Tibial nerve (tissue), 4 donors: ENCODE results near the gene TPK1. TPM values are rescaled to one million over a fixed set of nuclear protein-coding genes. Genes with fewer than 3 reads are reported as not detected.

Experiments
- DNase-seq, 2 donors: peaks; one replicate each; pipeline ENCODE4 v3.0.0-alpha.2; 2019; ENCODE audit warnings: low spot score in 2 of 2
- H3K27ac ChIP-seq, 4 donors: fragments of 200-600 bp; sonication (generic) in 3 of 4; one replicate each; pipeline ENCODE4 v1.5.1; 2017 to 2019; ENCODE audit warnings: mild to moderate bottlenecking in 1 of 4
- H3K27me3 ChIP-seq, 2 donors: fragments of 200-600 bp; sonication (generic) in 1 of 2; one replicate each; pipeline versions ENCODE4 v1.5.1 to v1.6.0; 2017 to 2019
- H3K36me3 ChIP-seq, 3 donors: fragments of 200-600 bp; sonication (generic); one replicate each; pipeline ENCODE4 v1.5.1; 2018 to 2019
- H3K4me1 ChIP-seq, 4 donors: fragments of 200-600 bp; sonication (generic) in 3 of 4; one replicate each; pipeline ENCODE4 v1.5.1; 2017 to 2019
- H3K4me3 ChIP-seq, 4 donors: fragments of 200-600 bp; sonication (generic) in 3 of 4; one replicate each; pipeline ENCODE4 v1.5.1; 2017 to 2019; ENCODE audit warnings: mild to moderate bottlenecking in 1 of 4, moderate library complexity in 1 of 4
- H3K9me3 ChIP-seq, 4 donors: fragments of 200-600 bp; sonication (generic) in 3 of 4; one replicate each; pipeline ENCODE4 v1.5.1; 2017 to 2019
- EP300 ChIP-seq, 2 donors: sonication (generic); formaldehyde crosslinking; IDR thresholded peaks; one replicate each; pipeline ENCODE4 v1.6.1; 2017; ENCODE audit warnings: antibody characterized with exemption in 2 of 2, mild to moderate bottlenecking in 1 of 2
- POLR2A ChIP-seq, 2 donors: fragments of 450-650 bp; IDR thresholded peaks; one replicate each; pipeline ENCODE4 v1.6.1; 2017; ENCODE audit warnings: antibody characterized with exemption in 2 of 2, mild to moderate bottlenecking in 2 of 2, moderate library complexity in 2 of 2
- WGBS, 2 donors: methylation state at CpG; one replicate each; pipeline ENCODE4 v1.1.5; 2018; 5-methylcytosine and 5-hydroxymethylcytosine counted together
- total RNA-seq, 4 donors: library from RNA; depleted of rRNA; stranded (reverse); fragments of >200 nt; gene quantifications; one replicate each; pipeline ENCODE4 v1.1.0, GENCODE V29; 2016
- TF ChIP-seq, protein P1 (sequence below), 5 experiments: fragments of 200-600 bp in 3 of 5; fragments of 450-650 bp in 2 of 5; sonication (generic) in 3 of 5; IDR thresholded peaks; one replicate each; pipeline ENCODE4 v1.5.1; 2016 to 2019; ENCODE audit warnings: antibody characterized with exemption in 5 of 5, mild to moderate bottlenecking in 3 of 5, moderate library complexity in 2 of 5

The TPK1 gene
- total RNA-seq, 4 donors from 2014 or later, result 4.5 to 18.8 (median 8.3) TPM

- Histone ChIP-seq H3K36me3 (no peaks in the 10 kb centered on the region), H3K27me3 (no peaks in the 10 kb centered on the region), H3K4me3 (no peak overlapping the region), H3K27ac (no peak overlapping the region), H3K4me1 (no peaks in the 10 kb centered on the region), H3K9me3 (no peaks in the 10 kb centered on the region)
- WGBS, 2 donors, result 82 to 87% methylated on average over 6 of the region's 6 CpGs
- TF ChIP-seq POLR2A (IDR thresholded peaks at IDR 0.05) (no peak), EP300 (IDR thresholded peaks at IDR 0.05) (no peak)
- TF ChIP-seq, protein P1, sequence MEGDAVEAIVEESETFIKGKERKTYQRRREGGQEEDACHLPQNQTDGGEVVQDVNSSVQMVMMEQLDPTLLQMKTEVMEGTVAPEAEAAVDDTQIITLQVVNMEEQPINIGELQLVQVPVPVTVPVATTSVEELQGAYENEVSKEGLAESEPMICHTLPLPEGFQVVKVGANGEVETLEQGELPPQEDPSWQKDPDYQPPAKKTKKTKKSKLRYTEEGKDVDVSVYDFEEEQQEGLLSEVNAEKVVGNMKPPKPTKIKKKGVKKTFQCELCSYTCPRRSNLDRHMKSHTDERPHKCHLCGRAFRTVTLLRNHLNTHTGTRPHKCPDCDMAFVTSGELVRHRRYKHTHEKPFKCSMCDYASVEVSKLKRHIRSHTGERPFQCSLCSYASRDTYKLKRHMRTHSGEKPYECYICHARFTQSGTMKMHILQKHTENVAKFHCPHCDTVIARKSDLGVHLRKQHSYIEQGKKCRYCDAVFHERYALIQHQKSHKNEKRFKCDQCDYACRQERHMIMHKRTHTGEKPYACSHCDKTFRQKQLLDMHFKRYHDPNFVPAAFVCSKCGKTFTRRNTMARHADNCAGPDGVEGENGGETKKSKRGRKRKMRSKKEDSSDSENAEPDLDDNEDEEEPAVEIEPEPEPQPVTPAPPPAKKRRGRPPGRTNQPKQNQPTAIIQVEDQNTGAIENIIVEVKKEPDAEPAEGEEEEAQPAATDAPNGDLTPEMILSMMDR (IDR thresholded peaks at IDR 0.05), result no peak
- no peak for DNase-seq
Measured at GRCh38 chr7:144629011-144629410, 206.8 kb downstream of the TPK1 start.

- 56 to 69% methylated on average over 2 of the region's 2 CpGs for WGBS, 2 donors
- TF ChIP-seq, protein P1 (IDR thresholded peaks at IDR 0.05), result no peak
- TF ChIP-seq EP300 (IDR thresholded peaks at IDR 0.05), result no peak
- TF ChIP-seq POLR2A (IDR thresholded peaks at IDR 0.05), result no peak
- DNase-seq, result no peak
- no peak overlapping the region for H3K27ac ChIP-seq
- no peaks in the 10 kb centered on the region for H3K36me3 ChIP-seq
- H3K4me3 ChIP-seq, result no peak overlapping the region
- no peaks in the 10 kb centered on the region for H3K9me3 ChIP-seq
- H3K4me1 ChIP-seq, result no peaks in the 10 kb centered on the region
- H3K27me3 ChIP-seq, result no peaks in the 10 kb centered on the region
Measured at GRCh38 chr7:144628176-144628575, 207.7 kb downstream of the TPK1 start.

GRCh38 chr7:144622745-144623144, 213.1 kb downstream of the TPK1 start:
- Histone ChIP-seq H3K4me1 (no peaks in the 10 kb centered on the region), H3K27ac (no peak overlapping the region), H3K36me3 (peaks cover 0 to 24% (median 0%) of the 10 kb centered on the region in 3 donors), H3K27me3 (no peaks in the 10 kb centered on the region), H3K4me3 (no peak overlapping the region), H3K9me3 (peaks cover 0 to 3% (median 0%) of the 10 kb centered on the region in 4 donors)
- WGBS, 2 donors, result 72 to 85% methylated on average over 3 of the region's 3 CpGs
- no peak for DNase-seq
- TF ChIP-seq, protein P1 (IDR thresholded peaks at IDR 0.05), result no peak
- TF ChIP-seq EP300 (IDR thresholded peaks at IDR 0.05) (no peak), POLR2A (IDR thresholded peaks at IDR 0.05) (no peak)

DNA sequence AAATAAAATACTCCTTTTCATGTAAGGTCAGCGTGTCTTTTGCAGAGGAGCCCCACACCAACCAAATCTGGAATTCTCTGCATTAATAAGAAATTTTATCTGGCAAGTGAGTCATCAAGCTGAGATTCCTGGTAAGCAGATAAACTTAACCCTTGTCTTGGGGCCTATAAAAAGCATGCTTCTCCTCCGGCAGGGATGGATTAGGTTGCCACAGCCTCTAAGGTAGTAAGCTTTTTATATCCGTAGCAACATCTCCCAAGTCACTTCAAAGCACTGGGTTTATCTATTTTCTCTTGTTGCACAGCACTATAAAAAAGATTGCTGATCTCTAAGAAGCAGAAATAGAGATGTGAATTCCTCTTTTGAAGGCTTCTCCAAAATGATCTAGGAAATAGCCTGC, 229.6 kb downstream of the TPK1 start:
- H3K36me3 ChIP-seq, result no peaks in the 10 kb centered on the region
- no peak overlapping the region for H3K4me3 ChIP-seq
- no peak for TF ChIP-seq EP300 (IDR thresholded peaks at IDR 0.05)
- H3K27ac ChIP-seq, result no peak overlapping the region
- no peak for DNase-seq
- H3K4me1 ChIP-seq, result no peaks in the 10 kb centered on the region
- no peaks in the 10 kb centered on the region for H3K9me3 ChIP-seq
- WGBS, 2 donors, result 43 to 52% methylated on average over 3 of the region's 3 CpGs
- no peaks in the 10 kb centered on the region for H3K27me3 ChIP-seq

DNA sequence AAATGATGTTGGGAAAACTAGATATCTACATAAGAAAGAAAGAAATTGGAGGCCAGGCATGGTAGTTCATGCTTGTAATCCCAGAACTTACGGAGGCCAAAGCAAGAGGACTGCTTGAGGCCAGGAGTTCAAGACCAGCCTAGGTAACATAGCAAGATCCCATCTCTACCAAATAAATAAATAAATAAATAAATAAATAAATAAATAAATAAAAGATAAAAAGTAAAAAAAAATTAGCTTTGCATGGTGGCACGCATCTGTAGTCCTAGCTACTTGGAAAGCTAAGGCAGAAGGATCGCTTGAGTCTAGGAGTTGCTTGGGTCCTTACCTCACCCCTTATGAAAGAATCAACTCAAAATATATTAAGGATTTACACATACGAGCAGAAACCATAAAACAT, 238.9 kb downstream of the TPK1 start:
- no peaks in the 10 kb centered on the region for H3K4me1 ChIP-seq
- H3K27ac ChIP-seq, result no peak overlapping the region
- H3K36me3 ChIP-seq, result no peaks in the 10 kb centered on the region
- TF ChIP-seq EP300 (IDR thresholded peaks at IDR 0.05), result no peak
- TF ChIP-seq, protein P1 (IDR thresholded peaks at IDR 0.05), result no peak
- TF ChIP-seq POLR2A (IDR thresholded peaks at IDR 0.05), result no peak
- DNase-seq, result no peak
- no peak overlapping the region for H3K4me3 ChIP-seq
- H3K9me3 ChIP-seq, result peaks cover 0 to 46% (median 14%) of the 10 kb centered on the region in 4 donors
- WGBS, 2 donors, result 93% methylated on average over 4 of the region's 4 CpGs
- no peaks in the 10 kb centered on the region for H3K27me3 ChIP-seq

GRCh38 chr7:144594580-144594979, 241.3 kb downstream of the TPK1 start:
- Histone ChIP-seq H3K9me3 (peaks cover 0 to 46% (median 14%) of the 10 kb centered on the region in 4 donors), H3K36me3 (peaks cover 0 to 5% (median 0%) of the 10 kb centered on the region in 3 donors), H3K27ac (no peak overlapping the region), H3K4me1 (no peaks in the 10 kb centered on the region), H3K4me3 (no peak overlapping the region), H3K27me3 (no peaks in the 10 kb centered on the region)
- no peak for TF ChIP-seq EP300 (IDR thresholded peaks at IDR 0.05)
- TF ChIP-seq, protein P1 (IDR thresholded peaks at IDR 0.05), result no peak
- no peak for DNase-seq
